CD14-positive monocyte (primary cell): Measurements from ENCODE around the gene FAM3A. TPM values are rescaled to one million over a fixed set of nuclear protein-coding genes. Genes with fewer than 3 reads are reported as not detected.
A peak's percentile ranks its signal among the peaks of the same experiment; 100 is the strongest.

Experiments used
- DNase-seq, 3 donors: peaks; one replicate each; pipeline ENCODE4 v3.0.0-alpha.2; 2011 to 2022
- H2AFZ ChIP-seq: 2 replicates; pipeline ENCODE4 v1.6.0; 2012; ENCODE audit warnings: mild to moderate bottlenecking, low read depth, low read length, inconsistent platforms; ENCODE audit not compliant: insufficient read depth, poor library complexity, severe bottlenecking
- H3K27ac ChIP-seq, 2 donors: 1 replicate in 1 of 2; 2 replicates in 1 of 2; pipeline ENCODE4 v1.5.1; 2012 to 2013; ENCODE audit warnings: low read length in 2 of 2, control low read depth in 1 of 2, inconsistent platforms in 1 of 2, low read depth in 1 of 2, mild to moderate bottlenecking in 1 of 2
- H3K27me3 ChIP-seq, 2 donors: one replicate each; pipeline versions ENCODE4 v1.6.0 to v1.6.1; 2011 to 2013; ENCODE audit warnings: low read length in 2 of 2; ENCODE audit not compliant: control insufficient read depth in 2 of 2, insufficient read depth in 2 of 2
- H3K36me3 ChIP-seq, 2 donors: replicated peaks in 1 of 2; 1 replicate in 1 of 2; 2 replicates in 1 of 2; pipeline versions ENCODE4 v1.5.1 to v1.6.1; 2012 to 2013; ENCODE audit warnings: low read length in 2 of 2, control low read depth in 1 of 2, inconsistent platforms in 1 of 2, mild to moderate bottlenecking in 1 of 2; ENCODE audit not compliant: insufficient read depth in 2 of 2, control insufficient read depth in 1 of 2
- H3K4me1 ChIP-seq, 2 donors: 1 replicate in 1 of 2; 2 replicates in 1 of 2; pipeline versions ENCODE4 v1.5.1 to v1.6.1; 2012 to 2013; ENCODE audit warnings: low read length in 2 of 2, control low read depth in 1 of 2, inconsistent platforms in 1 of 2, mild to moderate bottlenecking in 1 of 2, moderate library complexity in 1 of 2; ENCODE audit not compliant: insufficient read depth in 2 of 2, control insufficient read depth in 1 of 2
- H3K4me2 ChIP-seq: replicated peaks from 2 replicates; pipeline ENCODE3; 2012; ENCODE audit warnings: low read length, moderate library complexity, mild to moderate bottlenecking; ENCODE audit not compliant: poor library complexity, severe bottlenecking; ENCODE audit errors: extremely low read depth
- H3K4me3 ChIP-seq, 3 experiments: fragments of 200-600 bp in 1 of 3; sonication (generic) in 1 of 3; replicated peaks in 1 of 3; 1 replicate in 2 of 3; 2 replicates in 1 of 3; pipeline ENCODE4 v1.5.1; 2011 to 2013; ENCODE audit warnings: low read length in 3 of 3, mild to moderate bottlenecking in 3 of 3, control low read depth in 2 of 3, low read depth in 2 of 3, inconsistent platforms in 1 of 3, moderate library complexity in 1 of 3
- H3K79me2 ChIP-seq: 2 replicates; pipeline ENCODE4 v1.6.0; 2012; ENCODE audit warnings: mild to moderate bottlenecking, control low read depth, inconsistent platforms, low read length, moderate library complexity; ENCODE audit not compliant: insufficient read depth
- H3K9ac ChIP-seq: 2 replicates; pipeline ENCODE4 v1.6.0; 2017; ENCODE audit warnings: low read length, mild to moderate bottlenecking; ENCODE audit not compliant: insufficient read depth, poor library complexity, severe bottlenecking
- H3K9me3 ChIP-seq, 2 donors: replicated peaks in 1 of 2; 1 replicate in 1 of 2; 2 replicates in 1 of 2; pipeline versions ENCODE4 v1.5.1 to v1.6.1; 2012 to 2013; ENCODE audit warnings: low read length in 2 of 2, control low read depth in 1 of 2; ENCODE audit not compliant: control insufficient read depth in 1 of 2, insufficient read depth in 1 of 2
- H4K20me1 ChIP-seq: 2 replicates; pipeline ENCODE4 v1.6.0; 2012; ENCODE audit warnings: mild to moderate bottlenecking, low read length, control low read depth, moderate library complexity; ENCODE audit not compliant: insufficient read depth
- H3K27ac Mint-ChIP-seq, 7 donors: one replicate each; pipeline ENCODE4 v1.8.0; 2020; ENCODE audit warnings: mild to moderate bottlenecking in 7 of 7, mixed read lengths in 7 of 7, moderate library complexity in 6 of 7, inconsistent platforms in 2 of 7
- H3K27me3 Mint-ChIP-seq, 3 donors: one replicate each; pipeline ENCODE4 v1.8.0; 2021 to 2022; ENCODE audit warnings: low read depth in 3 of 3, mild to moderate bottlenecking in 3 of 3, mixed read lengths in 3 of 3, moderate library complexity in 3 of 3, inconsistent platforms in 1 of 3
- H3K36me3 Mint-ChIP-seq, 2 donors: one replicate each; pipeline ENCODE4 v1.8.0; 2020; ENCODE audit warnings: mixed read lengths in 2 of 2, inconsistent platforms in 1 of 2, mild to moderate bottlenecking in 1 of 2
- H3K4me1 Mint-ChIP-seq: one replicate; pipeline ENCODE4 v1.8.0; 2020; ENCODE audit warnings: mild to moderate bottlenecking, mixed read lengths
- H3K4me3 Mint-ChIP-seq, 2 donors: one replicate each; pipeline ENCODE4 v1.8.0; 2020; ENCODE audit warnings: mild to moderate bottlenecking in 2 of 2, mixed read lengths in 2 of 2, moderate library complexity in 1 of 2
- H3K9me3 Mint-ChIP-seq, 7 donors: one replicate each; pipeline ENCODE4 v1.8.0; 2020 to 2022; ENCODE audit warnings: mixed read lengths in 7 of 7, mild to moderate bottlenecking in 6 of 7, moderate library complexity in 6 of 7, inconsistent platforms in 2 of 7
- WGBS: methylation state at CpG from one replicate; pipeline ENCODE4 v1.1.5; 2013; ENCODE audit warnings: missing lambda C conversion rate; ENCODE audit not compliant: insufficient coverage; 5-methylcytosine and 5-hydroxymethylcytosine counted together
- intact Hi-C, 2 donors: fragments of 100-400 bp; cut with micrococcal nuclease; formaldehyde crosslinking; loops; one replicate each; pipeline versions ENCODE4 v1.15.0 to v1.15.1; 2023
- polyA plus RNA-seq, 3 donors: library from polyadenylated mRNA; depleted of rRNA in 1 of 3; unstranded in 2 of 3; stranded (reverse) in 1 of 3; fragments of 300-500 nt in 2 of 3; fragments of >200 nt in 1 of 3; fragmentation: Illumina TruSeq in 2 of 3; gene quantifications; 1 replicate in 2 of 3; 2 replicates in 1 of 3; pipeline ENCODE4 v1.2.3, GENCODE V29; 2012 to 2021
- TF ChIP-seq, protein P1 (sequence below): fragments of 200-600 bp; IDR thresholded peaks from one replicate; pipeline ENCODE4 v1.8.0; 2022; ENCODE audit warnings: antibody characterized with exemption, mild to moderate bottlenecking

The FAM3A gene
- polyA plus RNA-seq, 3 donors, result 14.5 to 26.5 (median 16.3) TPM

DNA sequence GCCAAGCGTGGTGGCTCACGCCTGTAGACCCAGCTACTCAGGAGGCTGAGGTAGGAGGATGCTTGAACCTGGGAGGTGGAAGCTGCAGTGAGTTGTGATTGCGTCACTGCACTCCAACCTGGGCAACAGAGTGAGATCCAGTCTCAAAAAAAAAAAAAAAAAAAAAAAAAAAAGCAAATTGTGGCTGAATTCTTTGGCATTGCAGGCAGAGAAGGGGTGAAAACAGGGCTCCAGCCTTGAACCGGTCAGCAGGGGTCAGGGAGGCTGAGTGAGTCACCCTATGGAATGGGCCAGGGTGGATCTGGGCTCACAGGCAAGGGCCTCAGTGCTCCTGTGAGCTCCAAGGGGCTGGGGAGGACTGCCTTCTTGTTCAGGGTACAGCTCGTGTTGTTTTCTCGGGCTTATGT is 13.2 kb upstream of the FAM3A start:
- Histone ChIP-seq H3K79me2 (no peaks in the 10 kb centered on the region), H3K9ac (no peak overlapping the region), H2AFZ (no peak overlapping the region), H3K4me3 (no peak overlapping the region), H3K4me1 (peaks cover 12% of the 10 kb centered on the region in 2 donors), H3K27me3 (no peaks in the 10 kb centered on the region), H3K4me2 (no peak overlapping the region), H3K9me3 (no peaks in the 10 kb centered on the region), H3K36me3 (peaks cover 32 to 33% of the 10 kb centered on the region in 2 donors), H3K27ac (no peak overlapping the region), H4K20me1 (peaks cover 18% of the 10 kb centered on the region)
- TF ChIP-seq, protein P1, sequence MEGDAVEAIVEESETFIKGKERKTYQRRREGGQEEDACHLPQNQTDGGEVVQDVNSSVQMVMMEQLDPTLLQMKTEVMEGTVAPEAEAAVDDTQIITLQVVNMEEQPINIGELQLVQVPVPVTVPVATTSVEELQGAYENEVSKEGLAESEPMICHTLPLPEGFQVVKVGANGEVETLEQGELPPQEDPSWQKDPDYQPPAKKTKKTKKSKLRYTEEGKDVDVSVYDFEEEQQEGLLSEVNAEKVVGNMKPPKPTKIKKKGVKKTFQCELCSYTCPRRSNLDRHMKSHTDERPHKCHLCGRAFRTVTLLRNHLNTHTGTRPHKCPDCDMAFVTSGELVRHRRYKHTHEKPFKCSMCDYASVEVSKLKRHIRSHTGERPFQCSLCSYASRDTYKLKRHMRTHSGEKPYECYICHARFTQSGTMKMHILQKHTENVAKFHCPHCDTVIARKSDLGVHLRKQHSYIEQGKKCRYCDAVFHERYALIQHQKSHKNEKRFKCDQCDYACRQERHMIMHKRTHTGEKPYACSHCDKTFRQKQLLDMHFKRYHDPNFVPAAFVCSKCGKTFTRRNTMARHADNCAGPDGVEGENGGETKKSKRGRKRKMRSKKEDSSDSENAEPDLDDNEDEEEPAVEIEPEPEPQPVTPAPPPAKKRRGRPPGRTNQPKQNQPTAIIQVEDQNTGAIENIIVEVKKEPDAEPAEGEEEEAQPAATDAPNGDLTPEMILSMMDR, result no peak
- intact Hi-C loops, result no loop called here
- Mint-ChIP-seq H3K4me3 (no peak overlapping the region), H3K9me3 (peaks cover 0 to 2% (median 0%) of the 10 kb centered on the region in 7 donors), H3K27ac (peak overlapping the region in 1 of 7 donors; percentile 41), H3K36me3 (peaks cover 17 to 32% of the 10 kb centered on the region in 2 donors), H3K27me3 (peaks cover 0 to 16% (median 1%) of the 10 kb centered on the region in 3 donors), H3K4me1 (peaks cover 11% of the 10 kb centered on the region)
- peak in 1 of 3 donors; percentile 22 for DNase-seq
- no CpG with 5 or more reads among the region's 6 CpGs for WGBS

DNA sequence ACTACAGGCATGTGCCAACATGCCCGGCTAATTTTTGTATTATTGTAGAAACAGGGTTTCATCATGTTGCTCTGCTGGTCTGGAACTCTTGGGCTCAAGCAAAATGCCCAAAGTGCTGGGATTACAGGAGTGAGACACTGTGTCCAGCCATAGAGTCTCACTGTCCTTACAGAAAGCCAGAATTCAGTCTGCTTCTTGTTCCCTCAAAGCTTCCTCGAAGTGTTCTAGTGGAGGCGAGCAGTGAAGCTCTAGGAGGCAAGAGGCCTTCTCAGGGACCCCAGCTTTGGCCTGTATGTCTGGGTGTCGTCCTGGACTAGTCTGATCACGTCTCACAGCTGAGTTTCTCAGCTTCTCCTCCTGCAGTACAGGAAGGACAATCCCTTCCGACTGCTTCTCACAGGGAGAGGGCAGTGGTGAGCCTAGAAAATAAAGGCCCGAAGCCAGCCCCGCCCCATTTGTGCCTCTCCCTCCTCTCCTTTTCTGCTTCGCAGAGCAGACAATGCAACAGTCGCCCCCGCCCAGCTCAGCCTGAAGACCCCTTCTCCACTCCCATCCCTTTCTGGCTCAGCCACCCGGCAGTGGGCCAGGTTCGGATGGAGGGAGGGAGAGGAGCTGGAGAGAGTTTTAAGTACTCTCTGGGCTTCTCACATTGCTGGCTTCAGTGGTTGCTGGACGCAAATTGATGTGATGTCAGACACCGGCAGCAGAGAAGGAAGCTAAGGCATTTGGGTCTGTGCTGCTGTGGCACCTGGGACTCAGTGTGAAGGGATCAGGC is 11.1 kb upstream of the FAM3A start:
- Mint-ChIP-seq H3K36me3 (peaks cover 4 to 11% of the 10 kb centered on the region in 2 donors), H3K27me3 (peaks cover 1 to 19% (median 1%) of the 10 kb centered on the region in 3 donors), H3K27ac (peak overlapping the region in 5 of 7 donors; percentile 7 to 69 (median 33)), H3K4me1 (peaks cover 11% of the 10 kb centered on the region), H3K4me3 (peak overlapping the region; percentile 41 to 74), H3K9me3 (peaks cover 0 to 2% (median 0%) of the 10 kb centered on the region in 7 donors)
- H3K4me2 ChIP-seq, result peak overlapping the region; percentile 72
- no peaks in the 10 kb centered on the region for H3K27me3 ChIP-seq
- peak overlapping the region; percentile 43 for H3K9ac ChIP-seq
- TF ChIP-seq, protein P1, result peak; percentile 50
- DNase-seq, result peak; percentile 49 to 63 (median 55)
- peak overlapping the region in 2 of 3 experiments; percentile 14 to 64 for H3K4me3 ChIP-seq
- peak overlapping the region; percentile 63 for H2AFZ ChIP-seq
- intact Hi-C loops, result no loop called here
- peaks cover 11 to 12% of the 10 kb centered on the region in 2 donors for H3K4me1 ChIP-seq
- peak overlapping the region in 1 of 2 donors; percentile 6 for H3K27ac ChIP-seq
- no peaks in the 10 kb centered on the region for H3K79me2 ChIP-seq
- whole genome bisulfite sequencing, result 0% methylated on average over 3 of the region's 15 CpGs
- H3K9me3 ChIP-seq, result no peaks in the 10 kb centered on the region
- H4K20me1 ChIP-seq, result peaks cover 4% of the 10 kb centered on the region
- peaks cover 11 to 12% of the 10 kb centered on the region in 2 donors for H3K36me3 ChIP-seq
